HepG2 (cell line): ENCODE results near the gene SLC6A9. TPM values are rescaled to one million over a fixed set of nuclear protein-coding genes. Genes with fewer than 3 reads are reported as not detected.
A peak's percentile ranks its signal among the peaks of the same experiment; 100 is the strongest.

ENCODE experiments used
- CBFB ChIP-seq: sonication (generic); formaldehyde crosslinking; IDR thresholded peaks from 2 replicates; pipeline ENCODE4 v1.4.0; 2020; ENCODE audit warnings: missing genetic modification reagents
- ETV5 ChIP-seq: IDR thresholded peaks from 2 replicates; pipeline ENCODE4 v1.6.1; 2018; ENCODE audit warnings: missing biosample characterization, missing genetic modification reagents, inconsistent platforms, borderline replicate concordance
- HMG20B ChIP-seq: conservative IDR thresholded peaks from 2 replicates; pipeline ENCODE4 v1.6.1; 2016; ENCODE audit warnings: missing genetic modification reagents, missing compliant biosample characterization
- HNF4A ChIP-seq: sonication (generic); formaldehyde crosslinking; IDR thresholded peaks from 2 replicates; pipeline ENCODE4 v1.4.0; 2020; ENCODE audit warnings: missing genetic modification reagents
- KDM6A ChIP-seq: IDR thresholded peaks from 2 replicates; pipeline ENCODE4 v1.6.1; 2016; ENCODE audit warnings: low read depth
- NCOA2 ChIP-seq: sonication (generic); formaldehyde crosslinking; IDR thresholded peaks from 2 replicates; pipeline ENCODE4 v1.8.0; 2022; ENCODE audit warnings: inconsistent platforms
- RFXANK ChIP-seq: IDR thresholded peaks from 2 replicates; pipeline ENCODE4 v1.6.1; 2016
- TEAD2 ChIP-seq: sonication (generic); formaldehyde crosslinking; IDR thresholded peaks from 2 replicates; pipeline ENCODE4 v1.9.0; 2021; ENCODE audit warnings: missing genetic modification reagents
- XRCC5 ChIP-seq: fragments of 200-400 bp; formaldehyde crosslinking; optimal IDR thresholded peaks from 2 replicates; pipeline ENCODE3; 2017; ENCODE audit warnings: mild to moderate bottlenecking, low read length
- ZBTB1 ChIP-seq: sonication (generic); formaldehyde crosslinking; IDR thresholded peaks from 2 replicates; pipeline ENCODE4 v1.4.0; 2020; ENCODE audit warnings: missing genetic modification reagents, borderline replicate concordance
- ZNF292 ChIP-seq: sonication (generic); formaldehyde crosslinking; IDR thresholded peaks from 2 replicates; pipeline ENCODE4 v1.8.1; 2022; ENCODE audit warnings: mild to moderate bottlenecking, low read depth, missing genetic modification reagents, borderline replicate concordance
- ZNF607 ChIP-seq: sonication (generic); formaldehyde crosslinking; IDR thresholded peaks from 2 replicates; pipeline ENCODE4 v1.5.1; 2020; ENCODE audit warnings: missing genetic modification reagents, mild to moderate bottlenecking, borderline replicate concordance
- ZNF775 ChIP-seq: sonication (generic); formaldehyde crosslinking; IDR thresholded peaks from 2 replicates; pipeline ENCODE4 v1.4.0; 2020; ENCODE audit warnings: missing genetic modification reagents, mild to moderate bottlenecking, moderate library complexity, borderline replicate concordance
- polyA plus RNA-seq, 8 experiments: library from polyadenylated mRNA; depleted of rRNA in 3 of 8; stranded (reverse) in 7 of 8; unstranded in 1 of 8; fragments of >200 nt; fragmentation: Illumina TruSeq in 4 of 8; extraction: Trizol in 4 of 8; gene quantifications; 2 replicates each; pipeline versions ENCODE4 v1.2.1 to v1.2.3, GENCODE V29; 2011 to 2016; ENCODE audit warnings: low read depth in 4 of 8, missing spikeins in 1 of 8, mixed read lengths in 1 of 8; ENCODE audit not compliant: insufficient read depth in 1 of 8
- total RNA-seq, 5 experiments: library from RNA; depleted of rRNA; stranded (reverse); fragments of >200 nt; fragmentation: Illumina TruSeq; extraction: Trizol; gene quantifications; 2 replicates each; pipeline ENCODE4 v1.2.3, GENCODE V29; 2016; ENCODE audit warnings: low read depth in 1 of 5
- TF ChIP-seq, protein P1 (sequence below), 2 experiments: sonication (generic) in 1 of 2; formaldehyde crosslinking in 1 of 2; IDR thresholded peaks; 2 replicates each; pipeline versions ENCODE4 v1.4.0 to v1.6.1; 2016 to 2020; ENCODE audit warnings: borderline replicate concordance in 1 of 2, low read depth in 1 of 2, mild to moderate bottlenecking in 1 of 2, missing genetic modification reagents in 1 of 2
- TF ChIP-seq, protein P2 (sequence below): conservative IDR thresholded peaks from 2 replicates; pipeline ENCODE4 v1.6.1; 2018; ENCODE audit warnings: missing genetic modification reagents
- TF ChIP-seq, protein P3 (sequence below): sonication (generic); formaldehyde crosslinking; IDR thresholded peaks from 2 replicates; pipeline ENCODE4 v1.8.0; 2022; ENCODE audit warnings: mild to moderate bottlenecking, missing genetic modification reagents; ENCODE audit not compliant: insufficient replicate concordance
- TF ChIP-seq, protein P4 (sequence below): sonication (generic); formaldehyde crosslinking; IDR thresholded peaks from 2 replicates; pipeline ENCODE4 v1.4.0; 2020; ENCODE audit warnings: missing genetic modification reagents, mild to moderate bottlenecking, borderline replicate concordance
- TF ChIP-seq, protein P5 (sequence below): sonication (generic); formaldehyde crosslinking; IDR thresholded peaks from 2 replicates; pipeline ENCODE4 v1.5.0; 2020; ENCODE audit warnings: missing genetic modification reagents

SLC6A9 gene
- total and polyA plus RNA-seq, 2 of the 13 experiments (the other 11 are each of a cell fraction or from before 2014, with no cell fraction given), result 8.5 to 9.9 TPM

DNA sequence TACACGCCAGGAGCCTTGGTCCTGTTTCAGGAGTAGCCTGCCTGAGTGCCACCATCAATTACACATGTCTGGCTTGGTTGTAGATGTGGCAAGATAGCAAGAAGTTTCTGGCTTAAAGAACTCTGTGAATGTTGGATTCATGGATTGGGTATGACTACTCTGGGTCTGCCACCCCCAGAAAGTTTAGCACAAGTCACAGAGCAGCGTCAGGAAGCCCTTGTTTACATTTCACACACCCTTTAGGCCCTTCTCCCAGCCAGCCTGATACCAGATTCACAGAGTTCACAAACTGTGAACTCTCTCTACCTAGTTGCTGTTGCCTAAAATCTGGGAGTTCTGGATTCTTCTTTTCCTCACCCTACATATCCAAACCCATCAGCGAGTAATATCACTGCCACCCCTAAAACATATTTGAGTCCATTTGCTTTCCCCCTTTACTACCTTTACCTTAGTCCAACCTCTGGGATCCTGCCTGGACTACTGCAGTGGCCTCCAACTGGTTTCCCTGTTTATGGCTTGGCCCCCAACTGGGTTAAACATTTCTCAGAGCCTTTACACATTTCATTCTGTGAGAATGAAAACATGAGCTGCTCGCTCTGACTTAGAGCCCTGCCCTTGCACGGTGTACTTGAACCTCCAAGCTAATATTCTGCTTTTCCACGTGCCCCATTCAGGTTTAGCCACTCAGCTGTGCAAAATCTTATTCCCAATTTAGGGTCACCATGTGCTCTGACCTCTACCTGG, 43.9 kb downstream of the SLC6A9 start (continued):
- TF ChIP-seq RFXANK, result no peak
- TF ChIP-seq NCOA2, result peak; percentile 24; the same call in 1 of the 2 replicates
- TF ChIP-seq ZNF607 (CRISPR knock-in tag), result 0 out of 2 replicates have a peak, but pooled peaks have one; percentile 42
- TF ChIP-seq XRCC5, result no peak
- TF ChIP-seq TEAD2 (CRISPR knock-in tag), result no peak
- no peak for TF ChIP-seq ZNF775 (CRISPR knock-in tag)
- no peak for TF ChIP-seq ZNF292 (CRISPR knock-in tag)
- TF ChIP-seq, protein P1, sequence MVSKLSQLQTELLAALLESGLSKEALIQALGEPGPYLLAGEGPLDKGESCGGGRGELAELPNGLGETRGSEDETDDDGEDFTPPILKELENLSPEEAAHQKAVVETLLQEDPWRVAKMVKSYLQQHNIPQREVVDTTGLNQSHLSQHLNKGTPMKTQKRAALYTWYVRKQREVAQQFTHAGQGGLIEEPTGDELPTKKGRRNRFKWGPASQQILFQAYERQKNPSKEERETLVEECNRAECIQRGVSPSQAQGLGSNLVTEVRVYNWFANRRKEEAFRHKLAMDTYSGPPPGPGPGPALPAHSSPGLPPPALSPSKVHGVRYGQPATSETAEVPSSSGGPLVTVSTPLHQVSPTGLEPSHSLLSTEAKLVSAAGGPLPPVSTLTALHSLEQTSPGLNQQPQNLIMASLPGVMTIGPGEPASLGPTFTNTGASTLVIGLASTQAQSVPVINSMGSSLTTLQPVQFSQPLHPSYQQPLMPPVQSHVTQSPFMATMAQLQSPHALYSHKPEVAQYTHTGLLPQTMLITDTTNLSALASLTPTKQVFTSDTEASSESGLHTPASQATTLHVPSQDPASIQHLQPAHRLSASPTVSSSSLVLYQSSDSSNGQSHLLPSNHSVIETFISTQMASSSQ (IDR thresholded peaks at IDR 0.05; ENCODE audit: low read depth), result peak; percentile 69
- TF ChIP-seq, protein P1 (CRISPR knock-in tag; IDR thresholded peaks at IDR 0.05; ENCODE audit: borderline replicate concordance), result no peak
- TF ChIP-seq ETV5 (CRISPR knock-in tag), result peak; percentile 53; the same call in 1 of the 2 replicates
- TF ChIP-seq, protein P2, sequence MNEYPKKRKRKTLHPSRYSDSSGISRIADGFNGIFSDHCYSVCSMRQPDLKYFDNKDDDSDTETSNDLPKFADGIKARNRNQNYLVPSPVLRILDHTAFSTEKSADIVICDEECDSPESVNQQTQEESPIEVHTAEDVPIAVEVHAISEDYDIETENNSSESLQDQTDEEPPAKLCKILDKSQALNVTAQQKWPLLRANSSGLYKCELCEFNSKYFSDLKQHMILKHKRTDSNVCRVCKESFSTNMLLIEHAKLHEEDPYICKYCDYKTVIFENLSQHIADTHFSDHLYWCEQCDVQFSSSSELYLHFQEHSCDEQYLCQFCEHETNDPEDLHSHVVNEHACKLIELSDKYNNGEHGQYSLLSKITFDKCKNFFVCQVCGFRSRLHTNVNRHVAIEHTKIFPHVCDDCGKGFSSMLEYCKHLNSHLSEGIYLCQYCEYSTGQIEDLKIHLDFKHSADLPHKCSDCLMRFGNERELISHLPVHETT (CRISPR knock-in tag), result 0 out of 2 replicates have a peak, but pooled peaks have one; percentile 34
- TF ChIP-seq, protein P3, sequence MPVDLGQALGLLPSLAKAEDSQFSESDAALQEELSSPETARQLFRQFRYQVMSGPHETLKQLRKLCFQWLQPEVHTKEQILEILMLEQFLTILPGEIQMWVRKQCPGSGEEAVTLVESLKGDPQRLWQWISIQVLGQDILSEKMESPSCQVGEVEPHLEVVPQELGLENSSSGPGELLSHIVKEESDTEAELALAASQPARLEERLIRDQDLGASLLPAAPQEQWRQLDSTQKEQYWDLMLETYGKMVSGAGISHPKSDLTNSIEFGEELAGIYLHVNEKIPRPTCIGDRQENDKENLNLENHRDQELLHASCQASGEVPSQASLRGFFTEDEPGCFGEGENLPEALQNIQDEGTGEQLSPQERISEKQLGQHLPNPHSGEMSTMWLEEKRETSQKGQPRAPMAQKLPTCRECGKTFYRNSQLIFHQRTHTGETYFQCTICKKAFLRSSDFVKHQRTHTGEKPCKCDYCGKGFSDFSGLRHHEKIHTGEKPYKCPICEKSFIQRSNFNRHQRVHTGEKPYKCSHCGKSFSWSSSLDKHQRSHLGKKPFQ (CRISPR knock-in tag), result peak; percentile 83
- 0 out of 2 replicates have a peak, but pooled peaks have one; percentile 9 for TF ChIP-seq KDM6A (CRISPR knock-in tag)
- no peak for TF ChIP-seq HMG20B (CRISPR knock-in tag)
- TF ChIP-seq, protein P4, sequence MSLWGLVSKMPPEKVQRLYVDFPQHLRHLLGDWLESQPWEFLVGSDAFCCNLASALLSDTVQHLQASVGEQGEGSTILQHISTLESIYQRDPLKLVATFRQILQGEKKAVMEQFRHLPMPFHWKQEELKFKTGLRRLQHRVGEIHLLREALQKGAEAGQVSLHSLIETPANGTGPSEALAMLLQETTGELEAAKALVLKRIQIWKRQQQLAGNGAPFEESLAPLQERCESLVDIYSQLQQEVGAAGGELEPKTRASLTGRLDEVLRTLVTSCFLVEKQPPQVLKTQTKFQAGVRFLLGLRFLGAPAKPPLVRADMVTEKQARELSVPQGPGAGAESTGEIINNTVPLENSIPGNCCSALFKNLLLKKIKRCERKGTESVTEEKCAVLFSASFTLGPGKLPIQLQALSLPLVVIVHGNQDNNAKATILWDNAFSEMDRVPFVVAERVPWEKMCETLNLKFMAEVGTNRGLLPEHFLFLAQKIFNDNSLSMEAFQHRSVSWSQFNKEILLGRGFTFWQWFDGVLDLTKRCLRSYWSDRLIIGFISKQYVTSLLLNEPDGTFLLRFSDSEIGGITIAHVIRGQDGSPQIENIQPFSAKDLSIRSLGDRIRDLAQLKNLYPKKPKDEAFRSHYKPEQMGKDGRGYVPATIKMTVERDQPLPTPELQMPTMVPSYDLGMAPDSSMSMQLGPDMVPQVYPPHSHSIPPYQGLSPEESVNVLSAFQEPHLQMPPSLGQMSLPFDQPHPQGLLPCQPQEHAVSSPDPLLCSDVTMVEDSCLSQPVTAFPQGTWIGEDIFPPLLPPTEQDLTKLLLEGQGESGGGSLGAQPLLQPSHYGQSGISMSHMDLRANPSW (CRISPR knock-in tag), result peak; percentile 59; the same call in 1 of the 2 replicates
- no peak for TF ChIP-seq CBFB (CRISPR knock-in tag)
- no peak for TF ChIP-seq ZBTB1
- TF ChIP-seq, protein P5, sequence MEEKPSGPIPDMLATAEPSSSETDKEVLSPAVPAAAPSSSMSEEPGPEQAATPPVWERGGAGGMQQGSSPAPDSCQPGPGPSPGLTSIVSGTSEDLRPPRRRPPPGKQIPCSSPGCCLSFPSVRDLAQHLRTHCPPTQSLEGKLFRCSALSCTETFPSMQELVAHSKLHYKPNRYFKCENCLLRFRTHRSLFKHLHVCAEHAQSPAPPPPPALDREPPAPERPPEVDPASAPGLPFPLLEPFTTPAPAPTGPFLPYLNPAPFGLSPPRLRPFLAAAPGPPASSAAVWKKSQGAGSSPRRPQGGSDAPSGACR (CRISPR knock-in tag), result peak; percentile 65; the same call in 1 of the 2 replicates
- TF ChIP-seq HNF4A, result peak; percentile 33; the same call in 1 of the 2 replicates
